Stimulated activated CD4-positive, alpha-beta T cell treated with anti-CD3 and anti-CD28 coated beads, Interleukin-12 subunit alpha, Interleukin-12 subunit beta, amount 100 ng/mL, for 48 hours (primary cell): ENCODE results near the gene TBC1D1.

ENCODE experiments used
- DNase-seq, 3 donors: peaks; one replicate each; pipeline ENCODE4 v3.0.0-alpha.2; 2020; ENCODE audit warnings: low read depth in 2 of 3, low spot score in 1 of 3

Gene TBC1D1

GRCh38 chr4:38162240-38162784 lies 271.4 kb downstream of the TBC1D1 start:
- no peak for DNase-seq

DNA sequence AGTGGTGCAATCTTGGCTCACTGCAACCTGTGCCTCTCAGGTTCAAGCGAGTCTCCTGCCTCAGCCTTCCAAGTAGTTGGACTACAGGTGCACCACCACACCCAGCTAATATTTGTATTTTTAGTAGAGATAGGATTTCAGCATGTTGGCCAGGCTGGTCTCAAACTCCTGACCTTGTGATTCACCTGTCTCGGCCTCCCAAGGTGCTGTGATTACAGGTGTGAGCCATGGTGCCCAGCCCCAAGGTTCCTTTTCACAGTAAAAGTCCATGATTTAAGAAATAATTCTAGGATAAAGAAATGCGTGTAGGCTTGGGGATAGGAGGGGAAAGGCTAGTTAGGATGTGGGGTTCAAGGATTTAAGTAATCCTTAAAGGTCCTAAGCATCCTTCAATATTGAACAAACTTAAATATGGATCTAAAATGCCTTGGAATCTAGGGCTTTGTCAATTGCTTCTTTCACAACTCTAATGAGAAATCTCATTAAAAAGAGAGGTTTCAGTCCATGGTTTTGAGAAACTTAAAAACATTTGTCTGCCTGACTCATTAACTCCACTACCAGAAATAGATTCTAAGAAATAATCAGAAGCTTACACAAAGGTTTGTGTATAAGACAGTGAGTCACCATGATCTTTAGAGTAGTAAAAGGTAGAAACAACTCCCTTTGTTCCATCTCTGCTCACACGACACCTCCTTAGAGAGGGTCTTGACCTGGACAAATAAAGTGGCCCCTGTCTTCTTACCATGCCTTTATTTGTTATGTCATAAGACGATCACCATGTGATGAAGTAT lies 272.5 kb downstream of the TBC1D1 start:
- DNase-seq = no peak

DNA sequence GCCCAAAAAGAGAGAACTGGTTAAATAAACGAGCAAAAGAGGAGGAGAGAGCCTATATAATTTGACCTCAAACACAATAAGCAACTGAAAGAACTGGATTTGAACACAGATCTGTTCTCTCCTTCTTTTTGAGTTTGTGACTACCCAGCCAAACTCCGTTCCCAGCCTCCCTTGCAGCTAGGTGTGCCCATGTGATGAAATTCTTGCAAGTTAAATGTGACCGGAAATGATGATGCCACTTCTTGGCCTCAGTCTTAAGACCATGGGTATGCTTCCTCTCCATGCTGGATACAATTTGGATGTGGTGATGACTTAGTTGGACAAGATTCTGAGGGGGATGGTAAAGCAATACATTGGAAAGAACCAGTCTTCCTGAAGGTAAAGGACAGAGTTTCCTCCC lies 273.5 kb downstream of the TBC1D1 start:
- no peak for DNase-seq

DNA sequence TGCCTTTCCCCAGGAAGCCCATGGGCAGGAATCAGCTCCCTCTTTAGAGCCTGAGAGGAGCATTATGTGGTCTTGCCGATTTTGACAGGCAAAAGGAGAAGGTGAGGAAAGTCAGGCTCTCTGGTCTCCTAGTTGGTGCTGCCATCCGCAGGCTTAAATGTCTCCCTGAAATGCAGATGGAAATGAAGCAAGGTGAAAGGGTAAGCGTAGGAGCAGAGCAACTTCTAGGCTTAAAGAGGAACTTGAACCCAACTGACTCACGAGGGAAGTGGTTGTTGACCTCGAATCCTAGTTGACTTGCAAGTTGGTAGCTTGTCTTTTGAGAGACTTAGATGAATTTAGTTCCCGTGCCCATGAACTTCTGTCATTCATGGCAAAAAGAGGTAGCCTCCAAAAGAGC lies 275.2 kb downstream of the TBC1D1 start:
- DNase-seq = no peak

GRCh38 chr4:38166768-38167167 lies 275.9 kb downstream of the TBC1D1 start:
- no peak for DNase-seq

DNA sequence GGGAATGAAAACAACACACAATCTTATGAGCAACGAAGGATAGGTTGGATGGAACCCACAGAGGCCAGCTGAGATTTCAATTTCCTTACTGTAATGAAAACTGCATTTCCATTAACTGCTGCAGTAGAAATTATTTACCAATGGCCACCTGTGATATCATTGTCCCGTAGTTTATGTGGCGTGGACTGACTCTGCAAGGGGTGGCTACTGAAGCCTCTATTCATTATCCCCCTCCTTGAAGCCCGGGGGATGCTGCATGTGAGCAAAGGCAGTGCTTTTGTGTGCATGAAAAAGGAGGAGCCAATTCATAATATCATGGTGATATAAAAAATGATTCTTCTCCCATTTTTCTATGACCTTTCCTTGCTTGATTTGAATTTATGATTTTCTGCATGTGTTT lies 277.1 kb downstream of the TBC1D1 start:
- no peak for DNase-seq

DNA sequence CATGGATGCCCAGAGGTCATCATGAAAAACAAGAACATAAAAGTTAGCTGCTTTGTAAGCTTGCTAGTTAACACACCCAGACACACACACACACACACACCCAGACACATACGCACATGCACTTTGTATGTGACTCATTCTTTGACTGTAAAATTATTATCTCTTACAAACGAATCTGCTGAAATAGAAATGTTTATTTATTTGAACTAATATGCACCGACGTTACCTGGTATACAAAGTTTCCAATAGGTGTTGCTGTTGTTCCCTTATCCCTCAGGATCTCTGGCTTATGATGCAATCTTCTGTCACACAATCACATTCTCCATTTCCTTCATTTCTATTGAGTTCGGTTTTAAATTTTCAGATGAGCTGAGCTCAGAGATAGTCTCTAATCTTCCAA lies 278.6 kb downstream of the TBC1D1 start:
- DNase-seq = no peak

- DNase-seq = no peak
Observed at GRCh38 chr4:38170338-38171169, 279.7 kb downstream of the TBC1D1 start.

GRCh38 chr4:38172078-38172477 lies 281.2 kb downstream of the TBC1D1 start:
- DNase-seq = no peak

DNA sequence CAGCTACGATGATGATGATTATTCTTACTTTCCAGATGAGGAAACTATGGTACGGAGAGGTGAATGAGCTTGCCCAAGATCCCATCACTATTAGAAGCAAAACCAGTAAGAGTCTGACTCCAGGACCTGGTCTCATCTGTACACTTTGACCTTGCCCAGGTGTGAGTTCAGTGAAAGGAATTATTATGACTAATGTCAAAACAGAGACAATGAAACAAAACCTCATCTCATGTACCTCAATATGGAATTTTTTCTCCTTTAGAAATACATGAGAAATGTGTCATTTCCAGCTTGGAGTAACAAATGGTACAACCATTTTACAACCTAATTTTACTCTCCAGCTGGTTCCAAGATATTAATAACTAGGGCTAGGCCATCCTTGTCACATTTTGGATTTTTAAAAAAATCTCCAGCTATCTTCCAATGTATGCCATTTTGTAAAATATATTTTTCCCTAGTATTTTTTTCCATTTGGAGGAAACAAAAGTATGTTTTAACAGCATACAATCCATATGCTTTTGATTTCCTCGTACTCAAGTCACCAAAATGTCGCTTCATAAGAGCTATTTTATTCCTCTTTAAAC lies 283.1 kb downstream of the TBC1D1 start:
- no peak for DNase-seq

GRCh38 chr4:38174801-38175200 lies 283.9 kb downstream of the TBC1D1 start:
- DNase-seq = no peak

DNA sequence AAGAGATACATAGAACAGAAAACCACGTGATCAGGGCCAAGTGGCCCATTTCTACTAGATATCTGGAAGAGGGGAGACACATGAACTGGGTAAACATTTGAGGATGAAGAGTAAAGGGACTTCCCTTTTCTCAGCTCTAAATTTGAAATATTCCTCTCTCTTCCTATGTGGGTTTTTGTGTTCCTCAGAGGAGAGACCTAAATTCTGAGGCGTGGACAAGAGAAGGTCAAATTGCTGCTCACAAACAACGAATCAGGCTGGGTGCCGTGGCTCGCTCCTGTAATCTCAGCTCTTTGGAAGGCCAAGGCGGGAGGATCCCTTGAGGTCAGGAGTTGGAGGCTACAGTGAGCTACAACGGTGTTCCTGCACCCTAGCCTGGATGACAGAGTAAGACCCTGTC lies 285.3 kb downstream of the TBC1D1 start:
- DNase-seq = no peak

DNA sequence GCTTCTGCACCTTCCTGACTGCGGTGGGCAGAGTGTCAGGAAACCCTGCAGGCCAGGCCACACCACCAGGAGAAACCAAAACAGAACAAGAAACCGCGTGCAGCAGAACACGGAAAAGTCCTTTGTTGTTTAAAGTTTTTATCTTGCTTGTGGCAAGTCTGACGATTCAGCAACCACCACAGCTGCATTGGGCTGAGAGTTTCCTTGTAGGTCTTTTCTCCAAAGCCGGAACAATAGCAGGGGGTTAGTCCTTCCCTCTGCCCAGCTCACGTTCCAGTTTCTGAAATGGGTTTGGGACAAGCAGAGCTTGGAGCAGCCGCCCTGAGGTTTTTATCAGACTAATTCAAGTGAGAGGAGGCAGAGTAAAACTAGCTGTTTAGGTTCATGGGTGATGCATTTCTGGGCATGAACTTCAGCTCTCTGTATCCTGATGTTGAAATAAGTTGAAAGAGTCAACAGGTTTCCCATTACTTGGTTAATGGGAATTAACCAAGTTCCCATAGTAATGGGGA lies 286.2 kb downstream of the TBC1D1 start:
- DNase-seq = peak in 2 of 3 donors; percentile 33

- peak in 1 of 3 donors; percentile 37 for DNase-seq
Observed at GRCh38 chr4:38177641-38178391, 286.9 kb downstream of the TBC1D1 start.

GRCh38 chr4:38178392-38178995 lies 287.6 kb downstream of the TBC1D1 start:
- no peak for DNase-seq

GRCh38 chr4:38179690-38180377 lies 288.9 kb downstream of the TBC1D1 start:
- peak; percentile 49 to 74 (median 59) for DNase-seq

- no peak for DNase-seq
Observed at GRCh38 chr4:38180456-38180855, 289.6 kb downstream of the TBC1D1 start.

GRCh38 chr4:38181286-38181685 lies 290.4 kb downstream of the TBC1D1 start:
- no peak for DNase-seq

DNA sequence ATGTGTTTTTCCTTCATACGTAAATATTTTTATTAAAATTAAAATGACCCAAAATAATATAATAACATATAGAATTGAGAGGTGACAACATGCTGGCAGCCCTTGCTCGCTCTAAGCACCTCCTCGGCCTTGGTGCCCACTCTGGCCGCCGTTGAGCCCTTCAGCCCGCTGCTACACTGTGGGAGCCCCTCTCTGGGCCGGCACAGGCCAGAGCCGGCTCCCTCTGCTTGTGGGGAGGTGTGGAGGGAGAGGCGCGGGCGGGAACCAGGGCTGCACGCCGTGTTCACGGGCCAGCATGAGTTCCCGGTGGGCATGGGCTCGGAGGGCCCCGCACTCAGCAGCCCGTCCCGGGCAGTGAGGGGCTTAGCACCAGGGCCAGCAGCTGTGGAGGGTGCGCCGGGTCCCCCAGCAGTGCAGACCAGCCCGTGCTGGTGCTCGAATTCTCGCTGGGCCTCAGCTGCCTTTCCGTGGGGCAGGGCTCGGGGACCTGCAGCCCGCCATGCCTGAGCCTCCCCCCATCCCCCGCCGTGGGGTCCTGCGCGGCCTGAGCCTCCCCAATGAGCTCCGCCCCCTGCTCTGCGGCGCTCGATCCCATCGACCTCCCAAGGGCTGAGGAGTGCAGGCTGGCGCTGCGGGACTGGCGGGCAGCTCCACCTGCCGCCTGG lies 291.6 kb downstream of the TBC1D1 start:
- no peak for DNase-seq
